ENCODE results near the gene PRMT7. TPM values are rescaled to one million over a fixed set of nuclear protein-coding genes. Genes with fewer than 3 reads are reported as not detected.

The PRMT7 gene
- total and polyA plus RNA-seq, 2 experiments from 2014 or later, result 56.6 to 110 TPM

- H3K27ac ChIP-seq, result no peak overlapping the region
- no peaks in the 10 kb centered on the region for H3K36me3 ChIP-seq
- no peak overlapping the region for H3K4me3 ChIP-seq
- no peaks in the 10 kb centered on the region for H3K27me3 ChIP-seq
- no peaks in the 10 kb centered on the region for H3K9me3 ChIP-seq (ENCODE audit: low read depth)
- H3K4me1 ChIP-seq (ENCODE audit: low read depth), result peaks cover 12% of the 10 kb centered on the region
- DNase-seq (ENCODE audit: low read depth in 1 of 2, low spot score in 1 of 2), result no peak
- TF ChIP-seq, protein P1, sequence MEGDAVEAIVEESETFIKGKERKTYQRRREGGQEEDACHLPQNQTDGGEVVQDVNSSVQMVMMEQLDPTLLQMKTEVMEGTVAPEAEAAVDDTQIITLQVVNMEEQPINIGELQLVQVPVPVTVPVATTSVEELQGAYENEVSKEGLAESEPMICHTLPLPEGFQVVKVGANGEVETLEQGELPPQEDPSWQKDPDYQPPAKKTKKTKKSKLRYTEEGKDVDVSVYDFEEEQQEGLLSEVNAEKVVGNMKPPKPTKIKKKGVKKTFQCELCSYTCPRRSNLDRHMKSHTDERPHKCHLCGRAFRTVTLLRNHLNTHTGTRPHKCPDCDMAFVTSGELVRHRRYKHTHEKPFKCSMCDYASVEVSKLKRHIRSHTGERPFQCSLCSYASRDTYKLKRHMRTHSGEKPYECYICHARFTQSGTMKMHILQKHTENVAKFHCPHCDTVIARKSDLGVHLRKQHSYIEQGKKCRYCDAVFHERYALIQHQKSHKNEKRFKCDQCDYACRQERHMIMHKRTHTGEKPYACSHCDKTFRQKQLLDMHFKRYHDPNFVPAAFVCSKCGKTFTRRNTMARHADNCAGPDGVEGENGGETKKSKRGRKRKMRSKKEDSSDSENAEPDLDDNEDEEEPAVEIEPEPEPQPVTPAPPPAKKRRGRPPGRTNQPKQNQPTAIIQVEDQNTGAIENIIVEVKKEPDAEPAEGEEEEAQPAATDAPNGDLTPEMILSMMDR (IDR thresholded peaks at IDR 0.05; ENCODE audit: low read depth, low read length), result no peak
Observed at GRCh38 chr16:68383858-68384257, 73.0 kb downstream of the PRMT7 start.

- DNase-seq (ENCODE audit: low read depth in 1 of 2, low spot score in 1 of 2), result peak in 1 of 2 donors; percentile 36
- no peak overlapping the region for H3K27ac ChIP-seq
- TF ChIP-seq, protein P1 (IDR thresholded peaks at IDR 0.05; ENCODE audit: low read depth, low read length), result no peak
- no peaks in the 10 kb centered on the region for H3K36me3 ChIP-seq
- H3K4me3 ChIP-seq, result no peak overlapping the region
- peaks cover 12% of the 10 kb centered on the region for H3K4me1 ChIP-seq (ENCODE audit: low read depth)
- no peaks in the 10 kb centered on the region for H3K9me3 ChIP-seq (ENCODE audit: low read depth)
- no peaks in the 10 kb centered on the region for H3K27me3 ChIP-seq
Observed at GRCh38 chr16:68384288-68385161, 73.7 kb downstream of the PRMT7 start.

GRCh38 chr16:68385371-68385770 is 74.6 kb downstream of the PRMT7 start:
- Histone ChIP-seq H3K4me3 (no peak overlapping the region), H3K36me3 (no peaks in the 10 kb centered on the region), H3K27ac (no peak overlapping the region), H3K27me3 (no peaks in the 10 kb centered on the region), H3K9me3 (ENCODE audit: low read depth) (no peaks in the 10 kb centered on the region), H3K4me1 (ENCODE audit: low read depth) (peaks cover 12% of the 10 kb centered on the region)
- TF ChIP-seq, protein P1 (IDR thresholded peaks at IDR 0.05; ENCODE audit: low read depth, low read length), result no peak
- no peak for DNase-seq (ENCODE audit: low read depth in 1 of 2, low spot score in 1 of 2)

DNA sequence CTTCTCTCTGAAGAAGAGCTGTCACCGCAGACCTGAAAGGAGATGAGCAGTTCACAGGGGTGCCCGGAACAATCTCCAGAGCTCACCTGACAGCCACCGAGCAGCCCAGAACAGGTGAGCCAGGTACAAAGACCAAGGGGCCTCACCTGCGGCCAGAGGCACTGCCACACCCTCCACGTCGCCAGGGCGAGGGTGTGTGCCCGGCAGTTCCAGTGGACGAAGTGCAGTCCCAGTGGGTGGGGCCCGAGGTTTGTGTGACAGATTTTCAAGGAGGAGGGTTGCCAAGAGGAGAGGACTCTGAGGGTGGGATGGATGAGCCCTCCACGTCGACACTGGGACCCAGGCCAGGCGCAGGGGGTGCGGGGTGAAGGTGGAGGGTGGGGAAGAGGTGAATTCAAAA is 75.8 kb downstream of the PRMT7 start:
- Histone ChIP-seq H3K36me3 (no peaks in the 10 kb centered on the region), H3K4me3 (no peak overlapping the region), H3K9me3 (ENCODE audit: low read depth) (no peaks in the 10 kb centered on the region), H3K27me3 (no peaks in the 10 kb centered on the region), H3K4me1 (ENCODE audit: low read depth) (peaks cover 12% of the 10 kb centered on the region), H3K27ac (no peak overlapping the region)
- TF ChIP-seq, protein P1 (IDR thresholded peaks at IDR 0.05; ENCODE audit: low read depth, low read length), result no peak
- DNase-seq (ENCODE audit: low read depth in 1 of 2, low spot score in 1 of 2), result no peak

DNA sequence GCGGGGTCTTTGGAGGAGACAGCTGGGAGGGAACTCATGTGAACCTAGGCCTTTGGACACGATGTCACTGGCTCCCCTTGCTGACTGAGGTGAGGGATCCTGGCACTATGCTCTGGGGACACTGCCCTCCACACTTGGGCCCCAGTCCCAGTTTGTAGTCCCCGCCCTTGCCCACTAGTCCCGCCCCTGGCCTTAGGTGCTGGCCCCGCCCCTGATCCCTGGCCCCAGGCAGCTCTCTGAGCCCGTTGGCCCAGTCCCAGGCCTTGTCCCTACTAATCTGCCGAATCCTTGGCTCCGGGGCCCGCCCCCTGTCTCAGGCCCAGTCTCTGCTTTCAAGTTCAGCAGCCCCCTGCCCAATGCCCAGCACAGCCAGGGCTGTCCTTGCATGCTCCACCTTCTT is 76.5 kb downstream of the PRMT7 start:
- Histone ChIP-seq H3K27me3 (no peaks in the 10 kb centered on the region), H3K36me3 (no peaks in the 10 kb centered on the region), H3K4me3 (no peak overlapping the region), H3K9me3 (ENCODE audit: low read depth) (no peaks in the 10 kb centered on the region), H3K27ac (no peak overlapping the region), H3K4me1 (ENCODE audit: low read depth) (peaks cover 12% of the 10 kb centered on the region)
- TF ChIP-seq, protein P1 (IDR thresholded peaks at IDR 0.05; ENCODE audit: low read depth, low read length), result no peak
- no peak for DNase-seq (ENCODE audit: low read depth in 1 of 2, low spot score in 1 of 2)

Data from cardiac muscle cell (in vitro differentiated cells and primary cell).